AG04450 (cell line): Measurements from ENCODE around the gene PCGF2. TPM values are rescaled to one million over a fixed set of nuclear protein-coding genes. Genes with fewer than 3 reads are reported as not detected.

Experiments used
- CTCF ChIA-PET: fragments of 300-600, 350-600 bp; formaldehyde crosslinking; extraction: SDS; loops from one replicate; lab custom pipeline; 2022; ENCODE audit warnings: antibody characterized with exemption, inconsistent platforms; lab: Charles Lee
- POLR2A ChIA-PET: fragments of 350-600 bp; formaldehyde crosslinking; extraction: SDS; loops from one replicate; lab custom pipeline; 2021; ENCODE audit warnings: antibody characterized with exemption, inconsistent platforms; lab: Yijun Ruan, JAX
- DNase-seq: peaks from one replicate; pipeline ENCODE4 v3.0.0-alpha.2; 2011; ENCODE audit warnings: low read depth, low spot score
- H3K27ac ChIP-seq: one replicate; pipeline ENCODE4 v1.5.1; 2012; ENCODE audit warnings: low read depth, low read length, control low read depth
- H3K27me3 ChIP-seq: one replicate; pipeline ENCODE4 v1.6.0; 2012; ENCODE audit warnings: low read length; ENCODE audit not compliant: control insufficient read depth, insufficient read depth
- H3K4me3 ChIP-seq: 2 replicates; pipeline ENCODE4 v1.5.1; 2011; ENCODE audit warnings: mild to moderate bottlenecking, low read depth, low read length, control low read depth
- H3K9me3 ChIP-seq: 2 replicates; pipeline ENCODE4 v1.5.1; 2012; ENCODE audit warnings: low read length; ENCODE audit not compliant: control insufficient read depth, insufficient read depth
- polyA plus RNA-seq: library from polyadenylated mRNA; depleted of rRNA; stranded (reverse); fragments of >200 nt; gene quantifications from 2 replicates; pipeline ENCODE4 v1.2.3, GENCODE V29; 2011
- TF ChIP-seq, protein P1 (sequence below): IDR thresholded peaks from 2 replicates; pipeline ENCODE4 v1.5.1; 2011; ENCODE audit warnings: low read depth, low read length, control low read depth, inconsistent platforms

The PCGF2 gene
- polyA plus RNA-seq, 1 experiment: 13.5 TPM

DNA sequence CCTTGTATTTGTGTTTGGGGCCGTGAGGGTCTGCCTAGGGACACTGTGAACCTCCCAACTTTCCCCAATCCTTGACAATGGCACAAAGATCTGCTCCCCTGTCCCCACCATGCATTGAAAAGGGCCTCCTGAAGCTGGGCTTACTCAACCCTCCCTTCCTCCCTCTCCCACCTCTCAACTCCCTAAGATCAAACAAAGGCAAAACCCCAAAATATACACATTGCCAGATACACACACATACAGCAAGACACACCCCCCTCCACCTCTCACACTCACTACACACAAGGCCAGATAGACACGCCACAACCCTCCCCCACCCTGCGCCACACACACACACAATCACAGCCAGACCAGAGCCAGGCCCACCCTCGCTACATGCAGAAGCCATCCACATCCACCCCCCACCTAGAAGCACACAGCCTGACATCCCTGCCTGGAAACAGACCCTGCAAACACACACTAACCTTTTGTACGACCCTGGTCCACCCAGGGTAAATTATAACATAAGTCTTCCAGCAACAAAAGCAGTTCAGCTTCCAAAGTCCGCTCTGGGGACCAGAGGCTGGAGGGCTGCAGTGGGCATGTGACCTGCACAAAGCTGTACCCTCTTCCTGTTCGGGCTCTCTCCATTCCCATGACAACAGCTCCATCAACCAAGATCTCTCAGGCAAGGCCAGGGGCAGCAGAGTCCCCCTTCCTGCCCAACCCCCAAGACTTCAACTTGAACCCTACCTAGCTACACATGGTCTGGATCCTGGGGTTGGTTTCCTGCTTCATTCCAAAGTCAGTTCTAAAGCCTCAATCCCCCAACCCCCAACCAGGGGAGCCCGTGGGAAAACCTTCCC lies 1.9 kb downstream of the PCGF2 start:
- TF ChIP-seq, protein P1, sequence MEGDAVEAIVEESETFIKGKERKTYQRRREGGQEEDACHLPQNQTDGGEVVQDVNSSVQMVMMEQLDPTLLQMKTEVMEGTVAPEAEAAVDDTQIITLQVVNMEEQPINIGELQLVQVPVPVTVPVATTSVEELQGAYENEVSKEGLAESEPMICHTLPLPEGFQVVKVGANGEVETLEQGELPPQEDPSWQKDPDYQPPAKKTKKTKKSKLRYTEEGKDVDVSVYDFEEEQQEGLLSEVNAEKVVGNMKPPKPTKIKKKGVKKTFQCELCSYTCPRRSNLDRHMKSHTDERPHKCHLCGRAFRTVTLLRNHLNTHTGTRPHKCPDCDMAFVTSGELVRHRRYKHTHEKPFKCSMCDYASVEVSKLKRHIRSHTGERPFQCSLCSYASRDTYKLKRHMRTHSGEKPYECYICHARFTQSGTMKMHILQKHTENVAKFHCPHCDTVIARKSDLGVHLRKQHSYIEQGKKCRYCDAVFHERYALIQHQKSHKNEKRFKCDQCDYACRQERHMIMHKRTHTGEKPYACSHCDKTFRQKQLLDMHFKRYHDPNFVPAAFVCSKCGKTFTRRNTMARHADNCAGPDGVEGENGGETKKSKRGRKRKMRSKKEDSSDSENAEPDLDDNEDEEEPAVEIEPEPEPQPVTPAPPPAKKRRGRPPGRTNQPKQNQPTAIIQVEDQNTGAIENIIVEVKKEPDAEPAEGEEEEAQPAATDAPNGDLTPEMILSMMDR: no peak
- no peaks in the 10 kb centered on the region for H3K27me3 ChIP-seq
- H3K9me3 ChIP-seq: peaks cover 3% of the 10 kb centered on the region; the same call in 1 of the 2 replicates
- H3K4me3 ChIP-seq: peak overlapping the region; percentile 85
- ChIA-PET POLR2A (no interaction called here), CTCF (interaction anchor here (0.5 to 4.6 kb wide), 2 partner anchors 11 to 86 kb away, joined by 9 to 23 read pairs; no protein-coding TSS in a partner anchor)
- no peak for DNase-seq
- no peak overlapping the region for H3K27ac ChIP-seq

DNA sequence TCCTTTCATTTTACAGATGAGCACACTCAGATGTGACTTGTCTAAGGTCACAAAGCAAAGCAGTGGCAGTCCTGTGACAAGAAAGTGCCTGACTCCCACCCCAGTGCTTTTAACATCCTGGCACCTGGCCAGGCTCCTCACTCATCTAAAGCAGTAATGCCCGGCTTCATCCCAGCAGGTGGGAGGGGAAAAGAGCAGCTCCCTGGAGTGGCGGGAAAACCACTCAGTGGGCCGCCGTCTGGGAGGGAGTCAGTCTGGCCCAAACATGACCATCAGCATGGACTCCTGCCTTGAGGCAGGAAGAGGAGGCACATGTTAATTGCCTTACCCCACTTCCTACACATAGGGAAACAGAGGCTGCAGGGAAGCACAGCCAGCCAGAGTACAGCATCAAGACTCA lies 2.6 kb downstream of the PCGF2 start:
- CTCF ChIA-PET: interaction anchor here (0.5 to 4.6 kb wide), 2 partner anchors 10 to 87 kb away, joined by 9 to 23 read pairs; no protein-coding TSS in a partner anchor
- H3K4me3 ChIP-seq: peak overlapping the region; percentile 85
- TF ChIP-seq, protein P1: no peak
- no peaks in the 10 kb centered on the region for H3K27me3 ChIP-seq
- H3K9me3 ChIP-seq: peaks cover 3% of the 10 kb centered on the region; the same call in 1 of the 2 replicates
- H3K27ac ChIP-seq: no peak overlapping the region
- POLR2A ChIA-PET: interaction anchor here (0.6 kb wide), 1 partner anchor 10 kb away, joined by 4 read pairs; no protein-coding TSS in a partner anchor
- no peak for DNase-seq

DNA sequence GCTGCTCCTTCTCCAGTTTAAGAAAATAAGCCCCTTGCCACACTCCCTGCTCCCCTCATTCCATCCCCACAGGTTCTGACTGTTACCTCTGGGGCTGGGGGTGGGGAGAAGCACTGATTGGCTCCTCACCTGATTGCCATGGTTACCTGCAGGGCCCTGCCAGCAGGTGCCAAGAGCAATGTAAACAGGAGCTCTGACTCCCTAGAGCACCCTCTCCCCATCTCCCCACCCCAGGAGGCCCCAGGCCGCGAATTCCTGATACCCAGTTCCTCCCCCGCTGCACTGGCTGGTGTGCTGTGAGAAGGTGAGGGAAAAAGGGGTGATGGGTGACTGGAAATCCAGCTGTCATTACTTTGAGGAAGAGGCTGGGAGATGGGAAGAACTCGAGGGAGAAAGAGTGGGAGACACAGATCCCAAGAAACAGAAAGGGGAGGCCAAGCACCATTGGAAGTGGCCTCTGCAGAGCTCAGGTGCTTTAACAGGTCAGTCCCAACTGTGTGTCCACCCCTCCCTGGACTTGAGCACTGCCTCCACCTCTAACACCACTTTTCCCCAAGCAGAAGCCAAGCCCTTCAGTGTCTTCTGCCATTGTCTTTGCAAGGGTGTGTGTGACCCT lies 4.5 kb downstream of the PCGF2 start:
- Histone ChIP-seq H3K4me3 (no peak overlapping the region), H3K27ac (no peak overlapping the region), H3K9me3 (peaks cover 3% of the 10 kb centered on the region; the same call in 1 of the 2 replicates), H3K27me3 (no peaks in the 10 kb centered on the region)
- no peak for DNase-seq
- POLR2A ChIA-PET: no interaction called here
- TF ChIP-seq, protein P1: no peak
- CTCF ChIA-PET: interaction anchor here (4.6 kb wide), 1 partner anchor 8 kb away, joined by 23 read pairs; no protein-coding TSS in a partner anchor

DNA sequence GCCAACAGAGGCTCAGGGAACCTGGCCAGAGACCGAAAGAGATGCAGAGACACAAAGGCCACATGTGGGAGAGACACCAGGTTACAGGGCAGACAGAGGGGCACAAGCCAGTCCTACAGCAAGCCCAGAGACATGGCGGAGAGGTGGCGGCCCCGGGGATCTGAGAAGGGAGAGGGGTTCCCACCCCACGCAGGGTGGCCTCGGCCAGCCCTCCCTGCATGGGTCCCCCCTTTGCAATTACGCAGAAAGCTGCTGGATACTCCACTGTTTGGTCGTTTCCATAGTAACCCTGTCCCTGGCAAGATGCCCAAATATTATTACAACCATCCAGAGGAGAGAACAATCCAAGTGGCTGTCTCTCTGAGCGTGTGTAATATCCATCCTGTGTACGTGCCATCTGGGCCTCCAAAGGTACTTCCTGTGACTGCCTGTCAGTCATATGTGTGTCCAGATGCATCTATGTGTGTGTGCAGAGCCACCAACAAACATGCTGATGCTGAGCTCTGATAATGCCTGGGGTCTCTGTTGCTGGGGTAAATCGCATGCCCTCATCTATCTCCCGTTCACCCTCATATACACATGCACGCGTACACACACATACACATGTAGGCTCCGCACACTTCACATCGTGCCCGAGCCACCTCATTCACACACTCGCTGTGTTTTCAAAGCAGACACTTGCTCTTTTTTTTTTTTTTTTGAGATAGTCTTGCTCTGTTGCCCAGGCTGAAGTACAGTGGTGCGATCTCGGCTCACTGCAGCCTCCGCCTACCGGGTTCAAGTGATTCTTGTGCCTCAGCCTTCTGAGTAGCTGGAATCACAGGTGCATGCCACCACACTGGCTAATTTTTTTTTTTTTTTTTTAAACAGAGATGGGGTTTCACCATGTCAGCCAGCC lies 5.5 kb downstream of the PCGF2 start:
- CTCF ChIA-PET: interaction anchor here (4.6 kb wide), 1 partner anchor 7 kb away, joined by 23 read pairs; no protein-coding TSS in a partner anchor
- peak overlapping the region; percentile 47 for H3K27ac ChIP-seq

More for the DNA sequence above, 5.5 kb downstream of the PCGF2 start:
- Histone ChIP-seq H3K27me3 (no peaks in the 10 kb centered on the region), H3K9me3 (peaks cover 1% of the 10 kb centered on the region; the same call in 1 of the 2 replicates), H3K4me3 (no peak overlapping the region)
- TF ChIP-seq, protein P1: no peak
- peak; percentile 37 for DNase-seq
- POLR2A ChIA-PET: interaction anchor here (0.5 kb wide), 1 partner anchor 124 kb away, joined by 3 read pairs; no protein-coding TSS in a partner anchor
